Naive thymus-derived CD8-positive, alpha-beta T cell (primary cell): ENCODE results near the gene TPTE. TPM values are rescaled to one million over a fixed set of nuclear protein-coding genes. Genes with fewer than 3 reads are reported as not detected.
"Not testable (repeated sequence)": the region's sequence is repeated elsewhere in the genome, so short reads cannot be mapped to it uniquely, and the experiment has no call there.

Experiments
- ATAC-seq, 2 donors: fragments of 150-1000 bp; cut with Tn5 transposase in 1 of 2; sonication (Bioruptor Pico), chemical (Tn5 transposase) in 1 of 2; 1 replicate in 1 of 2; 2 replicates in 1 of 2; pipeline ENCODE4 v1.10.0; 2021; ENCODE audit warnings: mild to moderate bottlenecking in 2 of 2, moderate library complexity in 2 of 2
- POLR2A ChIA-PET: fragments of 350-600 bp; sonication (Branson Sonifier 250); formaldehyde crosslinking; loops from one replicate; lab custom pipeline; 2021; ENCODE audit warnings: antibody characterized with exemption; lab: Charles Lee
- DNase-seq, 10 donors: peaks; one replicate each; pipeline versions ENCODE4 v3.0.0 to v3.0.0-alpha.2; 2020 to 2022
- H3K27ac Mint-ChIP-seq, 10 donors: one replicate each; pipeline ENCODE4 v1.8.0; 2020 to 2022; ENCODE audit warnings: mild to moderate bottlenecking in 10 of 10, mixed read lengths in 10 of 10, moderate library complexity in 4 of 10, inconsistent platforms in 1 of 10
- H3K27me3 Mint-ChIP-seq, 5 donors: one replicate each; pipeline ENCODE4 v1.8.0; 2021 to 2022; ENCODE audit warnings: mixed read lengths in 5 of 5
- H3K36me3 Mint-ChIP-seq, 3 donors: one replicate each; pipeline ENCODE4 v1.8.0; 2020 to 2022; ENCODE audit warnings: mixed read lengths in 3 of 3, mild to moderate bottlenecking in 2 of 3, inconsistent platforms in 1 of 3
- H3K4me1 Mint-ChIP-seq, 4 donors: one replicate each; pipeline ENCODE4 v1.8.0; 2021 to 2022; ENCODE audit warnings: mixed read lengths in 4 of 4
- H3K4me3 Mint-ChIP-seq, 10 donors: one replicate each; pipeline ENCODE4 v1.8.0; 2020 to 2022; ENCODE audit warnings: mild to moderate bottlenecking in 10 of 10, mixed read lengths in 10 of 10, moderate library complexity in 6 of 10, inconsistent platforms in 1 of 10
- H3K9me3 Mint-ChIP-seq, 9 donors: one replicate each; pipeline ENCODE4 v1.8.0; 2020 to 2022; ENCODE audit warnings: mixed read lengths in 9 of 9, mild to moderate bottlenecking in 3 of 9, inconsistent platforms in 1 of 9, moderate library complexity in 1 of 9
- polyA plus RNA-seq, 3 donors: library from polyadenylated mRNA; unstranded; fragments of 300-500 nt; fragmentation: Illumina TruSeq; gene quantifications; one replicate each; pipeline ENCODE4 v1.2.3, GENCODE V29; 2021
- total RNA-seq, 8 experiments: library from RNA in 2 of 8; stranded (reverse) in 2 of 8; gene quantifications; one replicate each; pipeline ENCODE4 v1.2.3 and lab custom pipeline; 2021 to 2026

The TPTE gene
- total and polyA plus RNA-seq, 5 experiments from 2014 or later, result not detected

- H3K4me3 Mint-ChIP-seq, H3K36me3 Mint-ChIP-seq, H3K27ac Mint-ChIP-seq, ATAC-seq, H3K4me1 Mint-ChIP-seq, POLR2A ChIA-PET, H3K9me3 Mint-ChIP-seq, H3K27me3 Mint-ChIP-seq, DNase-seq: not testable (repeated sequence)
These were observed 109.4 kb downstream of the TPTE start for GRCh38 chr21:10630829-10631228.

- H3K9me3 Mint-ChIP-seq, H3K36me3 Mint-ChIP-seq, ATAC-seq, H3K27ac Mint-ChIP-seq, DNase-seq, H3K27me3 Mint-ChIP-seq, POLR2A ChIA-PET, H3K4me1 Mint-ChIP-seq, H3K4me3 Mint-ChIP-seq: not testable (repeated sequence)
These were observed 109.9 kb downstream of the TPTE start for GRCh38 chr21:10631316-10631715.

DNA sequence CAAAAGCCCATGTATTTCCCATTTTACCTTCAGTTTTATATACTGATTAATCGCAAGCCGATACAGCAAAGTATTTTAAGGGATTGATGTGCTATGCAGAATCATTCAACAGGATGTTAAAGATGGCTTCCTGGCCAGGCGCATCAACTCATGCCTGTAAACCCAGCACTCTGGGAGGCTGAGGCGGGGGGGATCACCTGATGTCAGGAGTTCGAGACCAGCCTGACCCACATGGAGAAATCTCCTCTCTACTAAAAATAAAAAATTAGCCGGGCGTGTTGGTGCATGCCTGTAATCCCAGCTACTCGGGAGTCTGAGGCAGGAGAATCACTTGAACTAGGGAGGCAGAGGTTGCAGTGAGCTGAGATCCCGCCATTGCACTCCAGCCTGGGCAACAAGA is 116.8 kb downstream of the TPTE start:
- POLR2A ChIA-PET, H3K9me3 Mint-ChIP-seq, ATAC-seq, H3K27me3 Mint-ChIP-seq, H3K36me3 Mint-ChIP-seq, DNase-seq, H3K4me1 Mint-ChIP-seq, H3K27ac Mint-ChIP-seq, H3K4me3 Mint-ChIP-seq: not testable (repeated sequence)

DNA sequence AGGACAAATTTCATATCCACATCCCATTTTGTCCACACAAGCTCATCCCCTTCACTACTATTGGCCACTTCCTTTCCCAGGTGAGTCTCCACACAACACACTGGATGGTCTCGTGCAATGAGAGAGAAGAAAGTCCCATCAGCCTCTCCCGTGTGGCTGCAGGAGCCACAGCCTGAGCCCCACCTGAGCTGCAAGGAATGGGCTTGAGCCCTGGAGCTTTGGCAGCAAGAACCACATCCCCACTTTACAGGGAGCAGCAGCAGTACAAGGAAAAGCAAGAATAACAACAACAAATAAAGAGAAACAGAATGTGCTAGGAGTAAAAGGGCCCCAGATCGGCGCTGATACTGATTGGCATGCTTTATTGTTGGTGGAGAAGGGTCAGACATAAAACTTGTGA is 117.7 kb downstream of the TPTE start:
- H3K36me3 Mint-ChIP-seq, result no peaks in the 10 kb centered on the region
- DNase-seq, result no peak
- no peaks in the 10 kb centered on the region for H3K4me1 Mint-ChIP-seq
- no peaks in the 10 kb centered on the region for H3K27me3 Mint-ChIP-seq
- ATAC-seq, result no peak
- no peak overlapping the region for H3K27ac Mint-ChIP-seq
- no peak overlapping the region for H3K4me3 Mint-ChIP-seq
- H3K9me3 Mint-ChIP-seq, result peaks cover 0 to 5% (median 0%) of the 10 kb centered on the region in 9 donors
- POLR2A ChIA-PET, result no interaction called here

DNA sequence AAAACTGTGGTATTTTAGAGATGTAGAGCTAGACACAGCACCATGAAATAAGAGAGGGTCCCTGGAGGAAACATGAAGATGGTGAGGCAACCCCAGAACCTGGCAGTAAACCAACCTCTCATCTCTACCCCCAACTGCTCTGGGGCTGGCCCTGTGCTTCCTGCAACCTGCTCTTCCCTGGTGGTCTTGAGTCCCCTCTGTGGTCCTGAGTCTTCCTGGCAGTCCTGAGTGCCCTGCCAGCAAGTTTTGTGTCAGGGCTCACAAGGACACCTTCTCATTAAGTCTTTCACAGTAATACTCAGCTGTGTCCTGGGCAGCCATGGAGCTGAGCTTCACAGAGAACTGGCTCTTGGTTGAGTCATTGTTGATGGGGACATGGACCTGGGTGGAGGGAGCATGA is 118.4 kb downstream of the TPTE start:
- H3K9me3 Mint-ChIP-seq, H3K4me3 Mint-ChIP-seq, DNase-seq, H3K4me1 Mint-ChIP-seq, H3K27me3 Mint-ChIP-seq, H3K36me3 Mint-ChIP-seq, H3K27ac Mint-ChIP-seq, ATAC-seq, POLR2A ChIA-PET: not testable (repeated sequence)

- peaks cover 0 to 5% (median 0%) of the 10 kb centered on the region in 9 donors for H3K9me3 Mint-ChIP-seq
- ATAC-seq, result no peak
- no peak overlapping the region for H3K4me3 Mint-ChIP-seq
- no peak overlapping the region for H3K27ac Mint-ChIP-seq
- no peaks in the 10 kb centered on the region for H3K4me1 Mint-ChIP-seq
- no peaks in the 10 kb centered on the region for H3K36me3 Mint-ChIP-seq
- H3K27me3 Mint-ChIP-seq, result no peaks in the 10 kb centered on the region
- POLR2A ChIA-PET, result no interaction called here
- DNase-seq, result no peak
These were observed 119.1 kb downstream of the TPTE start for GRCh38 chr21:10640446-10640845.

DNA sequence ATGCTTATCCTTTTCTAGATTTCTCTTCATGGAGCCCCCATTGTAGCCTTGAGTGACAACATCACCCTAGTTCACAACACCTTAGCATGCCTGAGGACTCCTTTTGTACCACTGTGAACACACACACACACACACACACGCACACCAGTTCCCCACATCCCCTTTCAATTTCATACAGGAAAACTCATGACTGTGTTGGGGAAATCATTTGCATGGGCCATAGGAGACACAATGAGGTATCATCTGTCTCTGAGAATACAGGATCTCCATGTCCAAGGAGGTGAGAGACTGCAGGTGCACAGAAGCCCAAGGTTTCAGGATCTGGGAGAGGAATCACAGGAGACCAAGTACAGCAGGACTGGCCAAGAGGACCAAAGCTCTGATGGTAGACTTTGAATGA is 119.7 kb downstream of the TPTE start:
- H3K36me3 Mint-ChIP-seq, result no peaks in the 10 kb centered on the region
- peaks cover 0 to 5% (median 0%) of the 10 kb centered on the region in 9 donors for H3K9me3 Mint-ChIP-seq
- no peak for ATAC-seq
- DNase-seq, result no peak
- H3K4me1 Mint-ChIP-seq, result no peaks in the 10 kb centered on the region
- POLR2A ChIA-PET, result no interaction called here
- H3K27me3 Mint-ChIP-seq, result no peaks in the 10 kb centered on the region
- H3K27ac Mint-ChIP-seq, result no peak overlapping the region
- H3K4me3 Mint-ChIP-seq, result no peak overlapping the region

DNA sequence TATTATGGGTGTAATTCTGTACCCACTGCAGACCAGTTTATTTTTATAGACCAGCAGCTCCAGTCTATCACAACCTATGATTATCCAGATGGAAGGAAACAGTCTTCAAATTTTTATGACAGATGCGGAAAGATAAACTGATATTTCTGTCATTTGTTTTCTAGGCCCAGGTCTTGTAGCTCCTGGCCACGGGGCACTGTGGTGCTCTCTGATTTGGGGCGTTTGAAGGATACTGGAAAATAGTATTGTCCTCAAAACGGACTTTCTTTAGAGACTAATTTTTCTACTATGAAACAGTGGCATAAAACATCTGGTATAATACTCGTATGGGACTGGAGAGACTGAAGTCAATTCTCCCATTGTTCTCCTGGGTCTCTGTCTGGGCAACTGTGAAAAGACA is 124.3 kb downstream of the TPTE start:
- peaks cover 0 to 13% (median 0%) of the 10 kb centered on the region in 3 donors for H3K36me3 Mint-ChIP-seq
- H3K4me3 Mint-ChIP-seq, H3K27ac Mint-ChIP-seq, H3K27me3 Mint-ChIP-seq, ATAC-seq, POLR2A ChIA-PET, DNase-seq, H3K4me1 Mint-ChIP-seq: not testable (repeated sequence)
- H3K9me3 Mint-ChIP-seq, result peaks cover 0 to 21% (median 10%) of the 10 kb centered on the region in 9 donors

DNA sequence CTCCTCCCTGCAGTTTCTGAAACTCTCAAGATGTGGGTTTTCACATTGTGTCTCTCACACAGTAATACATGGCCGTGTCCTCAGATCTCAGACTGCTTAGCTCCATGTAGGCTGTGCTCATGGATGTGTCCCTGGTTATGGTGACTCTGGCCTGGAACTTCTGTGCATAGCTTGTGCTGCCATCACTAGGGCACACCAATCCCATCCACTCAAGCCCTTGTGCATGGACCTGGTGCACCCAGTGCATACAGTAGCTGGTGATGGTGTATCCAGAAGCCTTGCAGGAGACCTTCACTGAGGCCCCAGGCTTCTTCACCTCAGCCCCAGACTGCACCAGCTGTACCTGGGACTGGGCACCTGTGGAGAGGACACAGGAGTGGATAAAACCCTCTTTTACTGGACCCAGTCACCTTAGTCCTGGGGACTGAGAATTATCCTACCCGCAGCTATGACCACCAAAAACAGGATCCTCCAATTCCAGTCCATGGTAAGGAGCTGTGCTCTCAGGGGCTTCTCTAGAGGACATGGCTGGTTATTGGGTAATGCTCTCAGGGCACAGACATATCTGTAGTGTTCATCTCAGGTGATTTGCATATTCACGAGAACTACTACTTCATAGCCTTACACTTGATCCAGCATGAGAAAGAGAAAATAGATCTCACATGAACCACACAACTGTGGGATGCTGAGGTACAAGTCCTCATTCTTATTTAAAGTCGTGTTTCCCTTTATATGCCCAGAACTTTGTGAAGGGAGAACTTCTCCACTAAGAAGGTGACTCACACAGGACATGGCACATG is 128.2 kb downstream of the TPTE start:
- H3K4me1 Mint-ChIP-seq, H3K27ac Mint-ChIP-seq: not testable (repeated sequence)
- peaks cover 0 to 13% (median 0%) of the 10 kb centered on the region in 3 donors for H3K36me3 Mint-ChIP-seq

DNA sequence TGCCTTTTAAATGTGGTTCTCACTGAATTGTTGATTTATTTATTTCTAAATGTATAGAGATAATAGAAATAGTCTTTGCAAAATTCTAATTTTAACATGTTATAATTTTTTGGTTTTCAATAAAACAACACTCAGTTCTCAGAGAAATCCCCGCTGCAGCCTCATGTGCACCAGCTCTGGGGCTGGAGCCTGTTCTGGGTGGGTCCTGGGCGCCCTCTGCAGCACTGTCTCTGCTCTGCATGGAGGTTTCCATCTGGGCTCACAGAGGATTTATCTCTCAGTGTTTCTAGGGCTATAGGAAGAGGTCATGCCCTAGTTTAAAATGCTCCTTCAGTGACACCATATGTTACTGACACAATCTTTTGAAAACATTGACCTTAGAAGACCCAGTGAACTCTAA is 128.9 kb downstream of the TPTE start:
- POLR2A ChIA-PET, H3K4me3 Mint-ChIP-seq, ATAC-seq: not testable (repeated sequence)

More for the DNA sequence above, 128.2 kb downstream of the TPTE start:
- H3K4me3 Mint-ChIP-seq, DNase-seq, POLR2A ChIA-PET, H3K27me3 Mint-ChIP-seq, ATAC-seq: not testable (repeated sequence)
- peaks cover 0 to 21% (median 10%) of the 10 kb centered on the region in 9 donors for H3K9me3 Mint-ChIP-seq

More for the DNA sequence above, 128.9 kb downstream of the TPTE start:
- Mint-ChIP-seq H3K36me3 (peaks cover 0 to 13% (median 0%) of the 10 kb centered on the region in 3 donors), H3K9me3 (peaks cover 0 to 21% (median 10%) of the 10 kb centered on the region in 9 donors)
- H3K4me1 Mint-ChIP-seq, DNase-seq, H3K27me3 Mint-ChIP-seq, H3K27ac Mint-ChIP-seq: not testable (repeated sequence)
